GM19372 (cell line): ENCODE data around the gene TMEM92.
"Not testable (repeated sequence)": the region's sequence is repeated elsewhere in the genome, so short reads cannot be mapped to it uniquely, and the experiment has no call there.

Experiments used
- ATAC-seq: cut with Tn5 transposase; IDR thresholded peaks from one replicate; pipeline ENCODE4 v1.9.1; 2021; ENCODE audit warnings: mild to moderate bottlenecking, low read depth, moderate library complexity; ENCODE audit not compliant: unreplicated experiment

Gene TMEM92

GRCh38 chr17:50292465-50292864, 18.2 kb downstream of the TMEM92 start:
- ATAC-seq, result no peak

DNA sequence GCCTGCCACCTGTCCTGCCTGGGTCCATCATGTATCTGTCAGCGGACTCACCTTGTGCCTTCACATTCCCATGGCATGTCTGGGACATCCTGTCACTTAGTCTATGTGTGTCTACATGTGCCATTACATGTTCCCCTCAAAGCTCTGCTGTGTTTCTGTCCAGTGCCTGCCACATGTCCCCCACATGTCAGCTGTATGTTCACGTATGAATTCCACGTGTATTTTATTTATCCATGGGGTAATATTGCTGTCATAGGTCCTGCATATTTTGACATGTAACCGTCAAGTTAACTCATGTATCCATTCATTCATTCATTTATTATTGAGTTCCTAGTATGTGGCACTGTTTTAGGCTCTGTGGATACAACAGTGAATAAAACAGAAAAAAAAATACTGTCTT, 20.8 kb downstream of the TMEM92 start:
- no peak for ATAC-seq

GRCh38 chr17:50297407-50297865, 23.2 kb downstream of the TMEM92 start:
- no peak for ATAC-seq

DNA sequence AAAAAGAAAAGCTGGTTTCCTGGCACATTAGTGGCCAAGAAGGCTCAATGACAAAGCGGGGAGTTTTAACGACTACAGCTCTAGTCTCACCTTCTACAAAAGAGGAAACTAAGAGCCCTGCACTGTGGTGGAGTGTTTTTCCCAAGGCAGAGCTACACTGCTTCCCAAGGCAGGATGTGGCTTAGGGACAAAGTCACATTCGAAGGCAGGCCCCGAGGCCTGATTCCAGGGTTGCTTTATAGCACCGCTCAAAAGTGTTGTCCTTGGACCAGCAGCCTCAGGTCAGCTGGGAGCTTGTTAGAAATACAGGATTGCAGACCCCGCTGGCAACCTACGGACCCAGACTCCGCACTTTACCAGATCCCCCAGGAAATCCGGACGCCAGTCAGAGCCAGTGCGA, 23.8 kb downstream of the TMEM92 start:
- no peak for ATAC-seq

GRCh38 chr17:50299776-50300175, 25.5 kb downstream of the TMEM92 start:
- ATAC-seq, result no peak

DNA sequence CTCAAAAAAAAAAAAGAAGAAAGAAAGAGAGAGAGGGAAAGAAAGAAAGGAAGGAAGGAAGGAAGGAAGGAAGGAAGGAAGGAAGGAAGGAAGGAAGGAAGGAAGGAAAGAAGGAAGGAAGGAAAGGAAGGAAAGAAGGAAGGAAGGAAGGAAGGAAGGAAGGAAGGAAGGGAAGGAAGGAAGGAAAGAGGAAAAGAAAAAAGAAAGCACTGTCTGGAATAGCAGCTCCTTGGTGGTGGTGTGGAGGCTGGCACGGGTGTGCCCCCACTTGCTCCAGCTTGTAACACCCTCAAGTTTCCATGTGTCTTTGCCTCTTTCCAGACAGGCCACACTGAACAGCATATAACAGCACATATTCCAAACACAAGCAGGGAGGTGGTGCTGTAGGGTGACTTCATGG, 26.6 kb downstream of the TMEM92 start:
- not testable (repeated sequence) for ATAC-seq

DNA sequence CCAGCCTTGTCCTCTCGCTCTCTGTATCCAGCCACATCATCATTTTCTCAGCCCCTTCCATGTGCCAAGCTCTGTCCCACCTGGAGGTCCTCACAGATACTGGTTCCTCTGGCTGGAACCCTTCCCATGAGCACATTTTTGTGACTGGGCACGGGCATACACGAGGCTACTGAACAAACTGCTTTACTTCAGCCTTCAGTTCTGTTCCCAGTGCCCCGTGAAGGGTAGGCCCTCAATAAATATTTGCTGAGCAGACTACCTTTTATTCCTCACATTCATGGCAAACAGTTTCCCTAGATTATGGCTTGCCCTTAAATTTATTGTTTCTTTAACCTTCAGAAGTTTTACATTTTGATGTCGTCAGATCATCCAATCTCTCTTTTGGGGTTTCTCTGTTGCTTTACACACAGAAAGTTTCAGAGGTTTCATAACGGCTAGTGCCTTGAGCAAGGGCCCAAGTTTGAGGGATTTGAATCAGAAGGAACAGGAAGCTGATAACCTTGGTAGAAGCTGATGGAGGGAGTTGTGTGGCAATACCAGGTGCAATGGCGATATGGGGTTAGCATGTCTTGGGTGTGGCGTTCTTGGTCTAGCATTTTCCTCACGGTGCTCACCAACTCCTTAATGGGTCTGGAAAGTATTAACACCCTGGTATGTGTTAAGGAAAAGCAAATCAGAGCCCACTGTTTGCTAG, 27.8 kb downstream of the TMEM92 start:
- ATAC-seq, result no peak

- ATAC-seq, result no peak
These were observed 28.8 kb downstream of the TMEM92 start for GRCh38 chr17:50303051-50303450.

- ATAC-seq, result no peak
These were observed 29.3 kb downstream of the TMEM92 start for GRCh38 chr17:50303596-50303995.

DNA sequence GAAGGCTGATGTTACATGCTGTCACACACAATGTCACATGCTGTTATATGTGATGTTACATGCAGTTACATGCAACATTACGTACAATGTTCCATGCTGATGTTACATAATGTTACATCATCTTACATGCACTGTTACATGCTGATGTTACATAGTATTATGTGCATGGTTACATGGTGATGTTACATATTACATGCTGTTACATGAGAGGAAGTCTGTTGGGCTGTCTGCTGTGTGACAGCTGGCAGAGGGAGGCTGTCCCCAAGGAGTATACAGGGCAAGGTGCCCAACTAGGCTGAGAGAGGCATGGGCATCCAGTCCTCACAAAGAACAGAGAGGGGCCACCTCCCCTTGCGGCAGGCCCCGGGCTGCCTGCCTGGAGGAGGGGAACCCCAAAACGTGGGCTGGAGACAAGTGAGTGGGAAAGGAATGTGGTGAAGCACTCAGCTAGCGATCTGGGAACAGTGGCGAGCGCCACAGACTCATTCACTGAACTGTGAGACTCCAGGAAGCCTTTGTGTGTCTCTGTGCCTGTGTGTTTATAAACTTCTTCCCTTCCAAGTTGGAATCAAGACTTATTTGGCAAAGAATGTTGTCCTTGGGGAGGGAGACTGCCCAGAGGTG, 30.6 kb downstream of the TMEM92 start:
- ATAC-seq, result no peak

DNA sequence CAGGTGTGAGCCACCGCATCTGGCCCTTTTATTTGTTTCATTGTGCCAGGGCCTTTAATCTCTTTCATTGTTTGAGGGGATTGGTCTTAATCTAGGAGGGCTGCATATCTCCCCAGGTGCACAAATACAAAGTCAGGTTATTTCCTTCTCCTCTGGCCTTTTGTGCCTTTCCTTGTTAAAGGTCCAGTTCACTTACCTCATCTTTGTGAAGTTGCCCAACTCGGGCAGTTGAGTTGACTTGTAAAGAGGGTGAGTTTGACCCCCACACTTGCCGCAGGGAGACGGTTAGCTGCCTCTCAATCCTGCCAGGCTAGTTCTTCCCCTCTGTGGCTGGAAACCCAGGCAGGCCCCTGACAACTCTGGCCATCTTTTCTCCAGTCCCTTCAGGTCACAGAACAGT, 33.4 kb downstream of the TMEM92 start:
- no peak for ATAC-seq

DNA sequence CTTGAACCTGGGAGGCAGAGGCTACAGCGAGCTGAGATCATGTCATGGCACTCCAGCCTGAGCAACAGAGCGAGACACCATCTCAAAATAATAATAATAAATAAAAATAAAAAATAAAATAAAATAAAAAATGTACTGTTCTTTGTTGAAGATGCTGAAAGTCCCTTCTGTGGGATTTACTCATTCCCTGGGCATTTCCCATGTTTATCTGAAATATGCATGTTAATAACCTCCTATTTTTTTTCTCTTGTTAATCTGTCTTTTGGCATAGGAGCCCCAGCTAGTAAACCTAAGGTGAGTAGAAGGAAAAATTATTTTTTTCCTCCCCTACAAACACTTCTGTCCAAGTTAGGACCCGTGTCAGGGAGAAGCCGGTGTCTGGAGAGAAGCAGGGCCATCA, 34.4 kb downstream of the TMEM92 start:
- ATAC-seq, result no peak

GRCh38 chr17:50310455-50311111, 36.3 kb downstream of the TMEM92 start:
- no peak for ATAC-seq

GRCh38 chr17:50311112-50311460, 36.8 kb downstream of the TMEM92 start:
- no peak for ATAC-seq

DNA sequence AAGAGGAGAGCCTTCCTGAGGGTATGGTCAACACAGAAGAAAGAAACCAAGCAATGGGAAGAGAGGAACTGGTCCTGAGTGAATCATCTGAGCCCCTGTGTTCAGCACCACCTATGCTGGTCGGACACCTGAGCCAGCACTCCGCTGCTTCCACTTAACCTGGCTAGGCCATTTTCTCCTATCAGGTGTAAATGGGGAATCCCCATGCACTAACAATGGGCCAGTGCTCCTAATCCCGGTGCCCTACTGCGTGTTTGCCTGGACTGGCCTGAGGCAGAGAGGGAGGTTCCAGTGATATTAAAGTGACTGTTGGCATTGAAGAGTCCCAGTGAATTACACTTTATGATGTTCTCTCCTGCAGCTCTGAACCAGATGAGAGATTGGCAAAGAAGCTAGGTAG, 37.2 kb downstream of the TMEM92 start:
- no peak for ATAC-seq

- ATAC-seq, result no peak
These were observed 38.0 kb downstream of the TMEM92 start for GRCh38 chr17:50312308-50312707.

- ATAC-seq, result no peak
These were observed 40.3 kb downstream of the TMEM92 start for GRCh38 chr17:50314456-50315011.

DNA sequence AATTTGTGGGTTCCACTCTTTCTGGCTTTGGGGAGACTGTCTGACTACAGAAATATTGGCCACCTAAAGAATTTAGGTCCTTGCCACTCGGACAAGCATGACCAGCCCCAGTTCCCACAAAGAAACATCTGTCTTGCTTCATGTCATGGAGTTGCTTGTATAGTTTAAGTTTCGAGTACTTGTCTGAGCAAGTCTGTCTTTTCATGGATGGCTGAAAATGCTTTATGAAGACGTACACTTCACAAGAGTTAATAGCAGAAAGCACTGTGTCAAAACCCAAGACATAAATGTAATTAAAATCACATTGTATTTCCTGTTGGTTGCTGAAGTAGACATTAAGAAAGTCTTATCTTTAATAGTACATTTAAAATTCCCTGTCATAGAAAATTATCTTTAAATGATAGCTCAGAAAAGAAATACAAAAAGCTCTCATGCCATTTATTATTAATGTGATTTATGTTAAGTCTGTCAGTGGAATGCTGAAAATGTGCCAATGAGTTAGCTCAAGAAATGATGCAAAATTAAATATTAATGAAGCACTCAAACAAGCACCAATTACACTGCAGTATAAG, 41.8 kb downstream of the TMEM92 start:
- ATAC-seq, result no peak

DNA sequence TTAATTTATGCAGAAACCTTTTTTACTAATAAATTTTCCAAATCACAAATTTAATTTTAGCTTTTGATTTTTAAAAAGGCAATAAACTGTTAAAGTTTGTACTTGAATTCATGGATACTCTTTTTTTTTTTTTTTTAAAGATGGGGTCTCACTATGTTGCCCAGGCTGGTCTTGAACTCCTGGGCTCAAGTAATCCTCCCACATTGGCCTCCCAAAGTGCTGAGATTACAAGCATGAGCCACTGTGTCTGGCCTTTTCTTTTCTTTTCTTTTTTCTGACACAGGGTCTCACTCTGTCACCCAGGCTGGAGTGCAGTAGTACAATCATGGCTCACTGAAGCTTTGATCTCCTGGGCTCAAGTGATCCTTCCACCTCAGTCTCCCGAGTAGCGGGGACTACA, 42.4 kb downstream of the TMEM92 start:
- ATAC-seq, result not testable (repeated sequence)

DNA sequence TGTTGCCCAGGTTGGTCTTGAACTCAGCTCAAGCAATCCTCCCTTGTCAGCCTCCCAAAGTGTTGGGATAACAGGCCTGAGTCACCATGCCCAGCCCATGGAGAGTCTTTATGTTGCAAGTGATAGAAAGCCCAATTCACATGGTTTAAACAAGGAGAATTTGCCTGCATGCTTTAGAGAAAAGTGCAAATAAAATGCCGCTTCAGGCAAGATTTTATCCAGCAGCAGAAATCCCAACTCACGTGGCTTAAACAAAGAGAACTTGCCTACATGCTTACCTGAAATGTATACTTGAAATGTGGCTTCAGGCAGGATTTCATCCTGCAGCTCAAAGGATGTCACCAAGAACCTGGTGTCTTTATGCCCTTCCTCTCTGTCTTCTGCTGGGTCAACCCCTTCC, 42.9 kb downstream of the TMEM92 start:
- ATAC-seq, result no peak
